Anterior cingulate cortex (tissue), 58 donors: ENCODE measurements around the gene SLC1A7.

Source experiments
- DNase-seq, 58 donors: peaks; one replicate each; lab custom pipeline; 2025; lab: John Stamatoyannopoulos, UW

SLC1A7 gene

DNA sequence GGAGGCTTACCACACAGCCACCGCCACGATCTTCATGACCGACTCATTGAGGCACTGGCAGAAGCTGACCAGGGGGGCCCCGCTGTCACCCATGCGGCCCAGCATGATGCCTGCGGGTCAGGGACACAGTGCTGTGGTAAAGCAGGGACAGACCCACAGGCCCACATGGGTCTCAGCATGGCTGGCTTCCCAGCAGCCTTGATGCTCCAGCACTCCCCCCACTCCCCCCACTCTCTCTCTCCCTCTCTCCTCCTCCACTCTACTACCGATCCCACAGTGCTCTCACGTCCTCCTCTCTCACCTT is 49.0 kb downstream of the SLC1A7 start:
- DNase-seq, result no peak

DNA sequence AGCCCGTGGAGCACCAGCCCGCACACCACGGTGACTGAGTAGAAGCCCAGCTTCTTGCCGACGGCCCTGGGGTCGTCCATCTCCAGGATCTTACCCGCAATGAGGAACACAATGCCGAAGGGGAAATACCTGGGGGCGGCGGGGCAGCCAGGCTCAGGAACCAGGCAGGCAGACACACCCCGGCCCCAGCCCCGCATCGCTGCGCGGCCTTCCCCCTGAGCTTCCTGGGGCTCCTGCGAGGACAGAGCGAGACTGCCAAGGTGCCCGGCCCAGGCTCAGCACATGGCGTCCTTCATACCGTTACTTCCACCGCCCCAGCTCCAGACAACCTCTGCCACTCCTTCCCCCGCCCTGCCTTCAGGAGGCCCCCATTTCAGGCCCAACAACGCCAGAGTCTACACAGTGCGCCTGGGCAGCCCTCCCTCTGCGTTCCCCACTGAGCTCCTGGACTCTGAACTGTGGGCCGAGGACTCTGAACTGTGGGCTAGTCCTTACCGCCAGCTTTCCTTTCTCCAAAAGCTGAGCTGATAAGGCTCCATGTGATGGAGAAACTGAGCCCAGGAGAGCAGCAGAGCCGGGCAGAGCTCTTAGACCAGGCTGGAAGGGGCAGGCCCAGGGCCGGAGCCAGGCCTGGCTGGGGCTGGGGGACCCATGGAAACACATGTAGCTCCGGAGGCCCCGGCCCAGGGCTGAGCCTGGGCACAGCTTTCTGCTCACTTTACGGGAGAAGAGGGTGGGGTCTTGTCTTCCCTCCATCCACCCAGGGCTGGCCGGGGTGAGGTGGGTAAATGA is 49.6 kb downstream of the SLC1A7 start:
- DNase-seq, result no peak

DNA sequence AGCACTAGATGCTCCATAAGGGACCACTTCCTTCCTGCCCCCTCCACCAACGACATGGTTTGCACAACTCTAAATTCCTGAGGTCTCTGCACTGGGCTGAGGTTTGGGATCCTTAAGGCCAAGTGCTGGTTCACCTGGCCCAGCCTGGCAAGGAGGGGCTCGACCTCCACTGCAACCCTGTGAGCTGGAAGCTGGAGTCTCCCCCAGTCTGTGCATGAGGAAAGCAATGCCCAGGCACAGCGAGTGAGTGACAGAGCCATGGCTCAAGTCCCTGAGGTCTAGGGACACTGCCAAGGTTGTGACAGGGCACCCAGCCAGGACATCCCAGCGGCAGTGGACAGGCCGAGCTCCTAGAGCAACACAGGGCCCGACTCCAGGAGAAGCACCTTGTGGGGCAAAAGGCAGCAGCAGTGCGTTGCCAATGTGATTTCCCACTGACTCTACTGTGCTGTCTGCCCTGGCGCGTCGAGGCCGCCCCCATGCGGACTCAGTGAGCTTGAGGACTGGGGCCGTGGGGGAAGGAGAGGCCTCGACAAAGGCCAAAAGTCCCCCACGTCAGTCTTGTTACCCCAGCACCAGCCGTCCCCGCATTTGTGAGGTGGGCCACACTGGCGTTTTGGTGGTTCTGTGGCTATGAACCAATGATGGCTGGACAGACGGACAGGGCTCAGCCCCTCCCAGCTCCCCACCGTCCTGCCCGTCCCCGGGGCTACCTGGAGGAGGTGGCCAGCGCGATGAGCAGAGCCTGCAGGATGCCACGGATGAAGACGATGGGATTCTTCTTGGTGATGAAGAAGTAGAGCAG is 50.4 kb downstream of the SLC1A7 start:
- peak in 35 of 58 donors; percentile 2 to 67 (median 25) for DNase-seq

DNA sequence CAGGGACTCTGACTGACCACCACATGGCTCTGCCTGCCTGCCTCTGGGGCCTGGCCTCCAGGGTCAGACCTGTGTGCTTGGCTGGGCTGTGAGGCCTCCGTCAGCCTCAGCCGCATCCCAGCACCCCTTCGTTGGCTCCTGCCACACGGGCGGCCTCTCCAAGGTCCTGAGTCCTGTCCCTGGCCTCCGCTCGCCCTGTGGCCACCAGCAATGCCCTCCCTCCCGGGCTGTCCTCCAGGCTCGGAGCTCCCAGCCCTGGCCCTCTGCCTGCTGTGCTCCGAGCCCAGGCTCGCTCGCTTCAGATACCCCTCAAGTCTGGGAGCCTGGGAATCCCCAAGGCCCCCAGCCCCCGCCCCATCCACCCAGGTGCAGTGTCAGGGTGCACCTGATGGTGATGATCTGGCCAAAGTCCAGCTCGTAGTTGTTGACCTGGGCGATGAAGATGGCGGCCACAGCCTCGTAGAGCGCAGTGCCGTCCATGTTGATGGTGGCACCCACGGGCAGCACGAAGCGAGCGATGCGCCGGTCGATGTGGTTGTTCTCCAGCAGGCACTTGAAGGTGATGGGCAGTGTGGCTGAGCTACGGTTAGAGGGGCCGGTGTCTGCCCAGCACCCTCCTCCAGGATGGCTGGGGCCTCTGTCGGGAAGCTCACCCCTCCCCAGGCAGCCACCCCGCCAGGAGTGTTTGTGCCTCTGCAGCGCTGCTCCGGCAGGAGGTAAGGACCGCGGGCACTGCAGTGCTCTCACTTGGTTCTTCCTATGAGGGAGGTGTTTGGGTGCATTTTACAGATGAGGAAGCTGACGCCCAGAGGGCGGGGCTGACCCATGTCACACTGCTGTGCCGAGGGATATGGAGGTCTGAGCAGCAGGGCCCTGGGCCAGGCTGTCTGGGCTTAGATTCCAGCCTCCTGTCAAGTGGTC is 52.0 kb downstream of the SLC1A7 start:
- no peak for DNase-seq

DNA sequence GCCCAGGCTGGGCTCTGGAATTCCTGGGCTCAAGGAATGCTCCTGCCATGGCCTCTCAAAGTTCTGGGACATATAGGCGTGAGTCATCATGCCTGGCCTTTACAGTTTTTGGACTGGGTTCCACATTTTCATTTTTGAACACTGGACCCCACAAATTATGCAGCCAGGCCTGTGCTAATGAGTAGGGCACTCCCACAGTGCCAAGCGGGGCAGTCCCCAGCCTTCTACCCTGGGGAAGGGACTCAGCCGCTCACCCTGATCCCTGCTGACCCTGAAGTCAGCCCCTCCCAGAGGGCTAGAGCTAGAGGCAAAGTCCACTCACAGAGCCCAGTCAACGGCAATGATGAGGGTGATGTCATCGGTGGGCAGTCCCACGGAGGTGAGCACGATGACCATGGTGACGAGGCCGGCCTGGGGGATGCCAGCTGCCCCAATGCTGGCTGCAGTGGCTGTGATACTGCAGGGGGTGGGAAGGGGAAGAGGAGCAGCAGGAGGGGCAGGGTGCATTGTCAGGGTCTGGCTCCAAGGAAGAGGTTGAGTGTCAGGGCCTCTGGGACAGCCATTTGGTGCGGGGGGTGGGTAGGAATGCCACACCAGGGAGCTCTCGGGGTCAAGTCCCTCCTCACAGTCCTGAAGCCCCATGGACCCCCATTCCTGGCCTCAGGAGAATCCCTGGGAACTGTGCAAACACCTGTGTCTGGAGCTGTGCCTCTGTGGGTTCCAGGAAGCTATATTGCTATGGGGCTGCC is 52.8 kb downstream of the SLC1A7 start:
- no peak for DNase-seq

DNA sequence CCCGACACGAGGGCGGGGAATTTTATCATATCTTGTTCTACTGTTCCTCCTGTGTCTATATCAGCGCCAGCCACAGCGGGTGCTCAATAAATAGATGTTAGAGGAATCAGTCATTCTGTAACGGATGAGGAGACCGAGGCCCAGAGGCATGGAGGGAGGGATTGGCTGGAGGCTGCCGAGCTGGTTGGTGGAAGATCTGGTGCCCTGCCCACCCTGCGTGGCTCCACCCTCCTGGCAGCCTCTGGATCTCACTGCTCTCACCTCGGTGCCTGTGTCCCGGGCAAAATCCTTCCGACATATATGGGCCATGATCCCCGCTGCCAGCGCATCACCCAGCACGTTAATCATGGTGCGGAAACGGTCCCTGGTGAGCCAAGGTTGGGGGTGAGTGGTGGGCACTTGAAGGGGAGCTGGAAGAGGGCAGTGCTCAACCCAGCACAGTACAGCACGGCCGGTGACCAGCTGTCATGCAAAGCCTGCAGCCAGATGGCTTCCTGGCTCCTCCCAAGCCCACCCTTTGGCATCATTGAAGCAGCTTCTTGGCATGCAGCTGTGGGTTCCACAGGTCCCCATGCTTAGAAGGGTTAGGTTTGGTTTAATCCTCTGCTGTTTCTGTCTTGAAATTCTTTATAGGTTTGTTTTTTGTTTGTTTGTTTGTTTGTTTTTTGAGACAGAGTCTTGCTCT is 53.7 kb downstream of the SLC1A7 start:
- no peak for DNase-seq

DNA sequence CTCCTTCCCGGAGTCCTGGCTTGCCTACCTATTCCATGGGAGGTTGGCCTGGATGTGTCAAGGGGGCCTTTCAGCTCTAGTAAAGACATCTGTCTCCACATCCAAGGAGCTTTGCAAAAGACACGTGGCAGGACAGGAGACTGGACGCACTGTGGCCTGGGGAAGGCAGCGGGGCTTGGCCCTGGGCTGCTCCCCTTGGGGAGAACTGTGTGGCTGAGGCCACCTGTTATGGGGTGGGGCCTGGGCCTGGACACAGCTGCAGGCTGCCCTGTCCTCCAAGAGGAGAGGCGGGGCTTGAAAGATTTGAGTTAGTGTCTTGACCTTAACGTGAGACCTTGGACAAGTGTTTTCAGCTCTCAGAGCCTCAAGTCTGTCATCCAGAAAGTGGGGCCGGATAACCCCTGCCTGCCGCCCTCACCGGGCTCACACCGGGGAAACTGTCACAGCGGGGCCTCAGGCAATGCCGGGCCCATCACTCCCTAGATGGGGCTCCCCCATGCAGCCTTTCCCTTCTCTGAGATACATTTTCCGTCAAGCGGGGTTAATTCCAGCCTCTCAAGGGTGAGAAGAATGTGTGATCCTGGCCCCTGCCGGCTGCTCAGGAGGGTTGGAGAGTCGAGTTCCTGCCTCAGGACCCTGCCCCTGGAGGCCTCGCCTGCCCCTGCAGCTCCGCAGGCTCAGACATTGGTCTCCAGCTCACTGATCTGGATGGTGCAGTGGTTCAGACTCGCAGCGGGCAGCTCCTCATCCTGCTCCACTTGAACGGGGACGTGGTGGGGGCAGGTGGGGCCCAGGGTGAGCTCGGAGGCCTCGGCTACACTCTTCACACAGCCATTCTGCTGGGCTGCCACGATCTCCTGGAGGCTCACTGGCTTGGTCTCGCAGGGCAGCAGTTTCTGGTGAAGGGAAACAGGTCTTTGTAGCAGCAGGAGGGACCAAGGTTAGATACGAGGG is 54.8 kb downstream of the SLC1A7 start:
- no peak for DNase-seq

DNA sequence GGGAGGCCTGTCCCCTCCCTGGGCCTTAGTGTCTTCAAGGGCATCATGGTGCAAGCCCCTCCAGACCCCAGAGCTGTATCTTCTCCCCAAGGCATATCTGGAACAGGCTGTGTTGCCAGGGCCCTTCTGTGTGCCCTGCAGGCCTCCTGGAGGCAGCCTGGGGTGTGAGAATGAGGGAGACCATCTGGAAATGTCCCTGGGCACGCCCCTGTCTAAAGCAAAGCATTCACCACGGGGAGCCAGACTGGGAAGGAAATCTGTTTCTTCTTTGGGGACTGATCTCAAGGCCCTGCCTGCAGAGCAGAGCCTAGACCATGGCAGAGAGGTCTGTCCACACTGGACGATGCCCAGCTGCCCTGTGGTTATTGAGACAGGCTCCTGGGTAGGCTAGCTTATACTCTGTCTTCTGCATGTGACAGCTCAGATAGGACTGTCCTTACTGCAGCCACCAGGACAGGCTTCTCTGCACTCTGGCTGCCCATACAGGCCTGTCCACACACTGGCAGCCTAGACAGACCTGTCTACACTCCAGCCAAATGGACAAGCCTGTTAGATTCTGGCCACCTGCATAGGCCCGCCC is 55.9 kb downstream of the SLC1A7 start:
- no peak for DNase-seq

DNA sequence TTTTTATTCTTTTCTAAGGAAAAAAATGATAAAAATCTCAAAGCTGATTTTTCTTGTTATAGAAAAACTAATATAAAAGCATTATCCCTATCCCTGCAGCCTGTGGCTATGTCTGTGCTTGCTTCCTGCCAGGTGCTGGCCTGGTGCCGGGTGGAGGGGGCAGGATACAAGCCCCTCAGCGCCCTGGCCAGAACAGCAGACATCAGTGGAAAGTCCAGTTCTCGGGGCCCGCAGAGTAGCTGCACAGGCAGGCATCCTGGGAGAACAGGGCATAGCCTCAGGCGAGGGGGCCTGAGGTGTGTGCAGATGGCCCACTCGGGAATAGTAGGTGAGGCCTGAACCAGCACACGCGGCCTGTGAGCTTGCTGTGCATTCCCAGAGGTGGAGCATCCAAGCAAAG is 57.0 kb downstream of the SLC1A7 start:
- DNase-seq, result no peak

DNA sequence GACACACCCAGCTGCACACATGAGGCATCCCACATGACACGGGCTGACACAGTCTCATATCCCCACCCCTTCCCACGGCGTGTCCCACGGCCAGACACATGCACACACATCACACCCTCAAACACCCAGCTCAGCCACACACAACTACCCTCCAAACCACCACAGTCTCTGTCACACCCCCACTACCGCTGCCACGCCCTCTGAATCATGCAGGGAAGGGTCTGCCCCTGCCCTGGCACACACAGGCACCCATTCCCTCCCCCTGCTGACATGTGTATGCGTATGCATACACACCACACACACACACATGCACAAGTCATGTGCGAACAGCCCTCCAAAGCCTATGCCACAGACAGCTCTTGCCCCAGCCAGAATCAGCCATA is 57.9 kb downstream of the SLC1A7 start:
- no peak for DNase-seq

DNA sequence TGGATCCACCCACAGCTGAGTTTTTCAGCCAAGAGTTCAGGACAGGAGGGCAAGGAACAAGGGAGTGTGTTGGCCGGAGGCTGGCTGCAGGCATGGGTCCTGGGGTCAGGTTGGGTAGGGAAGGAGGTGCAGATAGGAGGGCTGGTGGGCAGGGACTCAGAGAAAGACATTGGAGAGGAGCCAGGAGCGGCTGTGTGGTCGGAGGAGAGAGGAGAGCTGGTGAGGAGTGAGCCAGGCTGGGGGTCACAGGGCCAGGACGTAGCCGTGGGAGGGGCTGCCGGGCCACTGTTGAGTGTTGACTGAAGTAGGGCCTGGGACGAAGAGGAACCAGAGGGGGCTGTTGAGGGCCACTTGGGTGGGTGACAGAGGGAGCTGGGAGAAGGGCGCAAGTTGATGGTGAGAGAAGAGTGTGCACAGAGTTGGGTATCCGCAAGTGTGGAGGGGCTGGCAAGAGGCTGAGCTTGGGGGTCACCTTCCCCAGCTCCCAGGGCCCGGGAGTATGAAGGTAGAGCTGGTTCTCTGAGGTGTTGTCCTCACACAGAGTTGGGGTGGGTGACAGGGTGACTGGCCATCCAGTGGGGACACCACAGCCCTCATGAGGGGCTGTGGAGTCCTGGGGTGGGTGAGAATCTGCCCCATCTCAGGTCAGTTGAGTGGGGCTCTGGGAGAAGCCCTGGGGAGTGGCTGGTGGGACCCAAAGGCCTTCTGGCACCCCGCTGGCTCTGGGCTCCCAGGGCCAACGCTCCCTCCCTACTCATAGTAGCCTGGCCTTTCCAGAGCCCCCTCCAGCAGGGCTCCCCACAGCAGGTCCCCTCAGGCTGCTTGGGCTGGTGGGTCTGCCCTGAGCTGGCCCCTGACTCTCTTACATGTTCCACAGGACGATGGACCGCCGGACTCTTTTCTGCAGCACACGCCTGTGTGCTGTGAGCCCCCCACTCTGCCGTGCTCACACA is 58.5 kb downstream of the SLC1A7 start:
- DNase-seq, result no peak

DNA sequence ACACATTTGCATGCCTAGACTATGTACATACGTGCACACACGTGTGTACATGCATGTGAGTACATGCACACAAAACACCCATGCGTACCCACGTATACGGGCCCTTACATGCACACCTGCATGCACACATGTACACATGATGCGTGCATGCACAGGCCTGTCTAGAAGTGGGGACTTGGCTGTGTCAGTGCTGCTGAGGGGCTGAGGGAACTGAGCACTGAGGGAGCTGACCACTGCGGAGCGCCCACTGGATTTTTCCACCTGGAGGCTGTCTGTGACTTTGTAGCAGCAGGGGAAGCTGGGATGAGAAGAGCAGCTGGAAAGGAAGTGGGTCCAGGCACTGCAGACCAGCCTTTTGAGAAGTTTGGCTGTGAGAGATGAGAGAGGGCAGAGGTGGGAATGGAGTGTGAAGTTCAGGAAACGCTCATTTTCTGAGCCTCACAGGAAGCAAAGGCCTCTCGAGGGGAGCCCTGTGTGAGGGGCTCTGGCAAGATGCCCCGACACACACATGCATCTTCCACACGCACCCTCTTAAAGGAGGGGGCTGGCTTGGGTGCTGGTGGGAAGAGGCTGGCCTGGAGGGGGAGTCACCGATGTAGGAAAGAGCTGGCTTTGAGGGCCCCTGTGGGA is 59.5 kb downstream of the SLC1A7 start:
- no peak for DNase-seq

DNA sequence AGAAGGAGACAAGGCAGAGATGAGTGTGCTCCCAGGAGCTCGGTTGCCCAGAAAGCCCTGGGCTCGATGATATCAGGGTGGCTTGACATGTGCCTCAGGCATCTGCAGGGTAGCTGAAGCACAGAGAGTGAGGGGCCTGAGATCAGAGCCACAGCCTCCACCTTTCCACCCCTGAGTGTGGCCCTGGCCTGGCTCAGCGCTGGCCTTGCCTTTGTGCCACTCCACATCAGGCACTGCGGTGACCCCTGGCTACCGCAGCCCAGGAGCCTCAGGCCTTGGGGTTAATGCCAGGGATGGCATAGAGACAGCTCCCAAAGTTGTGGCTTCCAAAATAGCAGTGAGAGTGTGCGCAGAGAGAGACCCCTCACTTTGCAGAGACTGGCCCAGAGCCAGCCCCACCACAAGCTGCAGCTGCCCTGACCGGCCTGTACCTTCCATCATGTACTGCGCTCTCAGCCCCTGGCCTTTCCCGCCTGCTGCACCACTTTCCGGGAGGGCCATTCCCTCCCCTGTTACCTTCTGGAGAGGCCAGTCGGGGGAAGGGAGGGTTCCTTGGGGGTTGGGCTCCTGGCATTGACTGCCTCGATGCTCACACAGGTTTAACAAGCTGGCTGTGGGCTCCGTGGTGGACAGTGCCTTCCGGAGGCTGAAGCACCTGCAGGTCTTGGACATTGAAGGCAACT is 60.9 kb downstream of the SLC1A7 start:
- DNase-seq, result no peak

DNA sequence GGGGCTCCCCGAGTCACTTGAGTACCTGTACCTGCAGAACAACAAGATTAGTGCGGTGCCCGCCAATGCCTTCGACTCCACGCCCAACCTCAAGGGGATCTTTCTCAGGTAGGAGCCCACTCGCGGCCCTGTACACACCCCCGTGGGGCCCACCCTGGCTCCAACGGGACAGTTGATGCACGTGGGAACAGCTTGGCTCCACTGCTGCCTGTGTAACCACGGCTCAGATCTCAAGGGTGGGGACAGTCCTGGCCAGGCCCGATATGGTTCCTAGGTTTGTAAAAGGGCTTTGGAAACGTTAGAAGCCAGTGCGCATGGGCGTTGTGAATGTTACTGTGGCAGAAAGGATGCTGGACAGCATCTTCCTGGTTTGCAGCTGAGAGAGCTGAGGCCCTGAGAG is 61.7 kb downstream of the SLC1A7 start:
- no peak for DNase-seq

DNA sequence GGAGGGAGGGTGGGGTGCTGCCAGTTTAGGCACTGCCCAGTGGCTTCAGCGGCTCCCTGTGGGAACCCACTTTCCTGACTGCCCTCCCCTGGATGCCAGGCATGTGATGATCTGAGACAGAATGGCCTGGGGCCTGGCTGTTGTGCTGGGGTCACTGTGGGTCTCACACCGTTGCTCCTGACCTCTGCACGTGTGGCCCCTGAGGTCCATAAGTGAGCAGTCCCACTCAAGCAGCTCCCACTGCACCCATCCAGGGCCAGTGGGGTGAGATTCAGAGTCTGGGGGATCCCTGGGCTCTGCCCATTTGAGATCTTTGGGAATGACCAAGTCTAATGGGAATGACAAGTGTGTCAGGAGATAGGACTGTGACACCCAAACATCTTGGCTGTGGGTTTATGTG is 62.4 kb downstream of the SLC1A7 start:
- DNase-seq, result no peak

DNA sequence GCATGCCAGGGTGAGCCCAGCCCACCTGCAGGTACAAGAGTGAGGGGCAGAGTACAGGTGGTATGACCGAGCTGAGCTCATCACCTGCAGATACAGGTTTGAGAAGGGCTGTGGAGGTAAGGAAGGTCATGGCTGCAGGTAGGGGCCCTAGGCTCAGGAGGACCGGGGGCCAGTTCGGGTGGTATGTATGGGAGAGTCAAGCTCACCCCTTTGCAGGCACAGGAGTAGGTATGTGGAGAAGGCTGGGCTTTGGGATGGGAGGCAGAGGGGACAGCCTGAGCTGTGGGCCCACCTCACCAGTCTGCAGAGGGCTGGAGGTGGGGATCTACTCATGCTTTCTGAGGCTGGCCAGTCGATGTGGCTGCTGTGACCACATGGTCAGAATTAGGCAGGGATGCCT is 63.2 kb downstream of the SLC1A7 start:
- no peak for DNase-seq
